DND-41 (cell line): ENCODE results near the gene CUBN.

Experiments used
- CTCF ChIP-seq: IDR thresholded peaks from 2 replicates; pipeline ENCODE4 v1.5.1; 2012; ENCODE audit warnings: borderline replicate concordance, low read length, moderate library complexity, mild to moderate bottlenecking; ENCODE audit not compliant: poor library complexity, severe bottlenecking; ENCODE audit errors: extremely low read depth
- EZH2 ChIP-seq: IDR thresholded peaks from 3 replicates; pipeline ENCODE4 v1.6.1; 2012; ENCODE audit warnings: borderline replicate concordance, low read depth, mild to moderate bottlenecking, moderate library complexity, low read length, inconsistent platforms; ENCODE audit not compliant: severe bottlenecking

GRCh38 chr10:16780338-16780880, 349.2 kb downstream of the CUBN start:
- TF ChIP-seq CTCF, result no peak
- TF ChIP-seq EZH2, result no peak
